Endodermal cell (in vitro differentiated cells): ENCODE results near the gene BBS9. TPM values are rescaled to one million over a fixed set of nuclear protein-coding genes. Genes with fewer than 3 reads are reported as not detected.

Experiments used
- DNase-seq: peaks from one replicate; pipeline ENCODE4 v3.0.0-alpha.2; 2017
- H3K27ac ChIP-seq: 2 replicates; pipeline ENCODE4 v1.5.1; 2013; ENCODE audit warnings: mild to moderate bottlenecking, low read depth, low read length, moderate library complexity
- H3K27me3 ChIP-seq: 2 replicates; pipeline ENCODE4 v1.6.1; 2013; ENCODE audit warnings: mild to moderate bottlenecking, low read length, moderate library complexity; ENCODE audit not compliant: insufficient read depth, control insufficient read depth, poor library complexity, severe bottlenecking
- H3K36me3 ChIP-seq: 2 replicates; pipeline ENCODE4 v1.7.0; 2013; ENCODE audit warnings: mild to moderate bottlenecking, low read length, moderate library complexity; ENCODE audit not compliant: control insufficient read depth, insufficient read depth
- H3K4me1 ChIP-seq: one replicate; pipeline ENCODE4 v1.7.0; 2013; ENCODE audit warnings: low read length; ENCODE audit not compliant: control insufficient read depth, insufficient read depth
- H3K4me3 ChIP-seq: 2 replicates; pipeline ENCODE4 v1.5.1; 2013; ENCODE audit warnings: mild to moderate bottlenecking, low read length, moderate library complexity
- H3K9ac ChIP-seq: 2 replicates; pipeline ENCODE4 v1.6.1; 2013; ENCODE audit warnings: mild to moderate bottlenecking, low read length, moderate library complexity; ENCODE audit not compliant: poor library complexity, severe bottlenecking; ENCODE audit errors: extremely low read depth
- H3K9me3 ChIP-seq: 2 replicates; pipeline ENCODE4 v1.6.1; 2013; ENCODE audit warnings: mild to moderate bottlenecking, low read length, moderate library complexity; ENCODE audit not compliant: control insufficient read depth
- H3K27ac Mint-ChIP-seq: 2 replicates; pipeline ENCODE4 v1.8.0; 2020; ENCODE audit warnings: mixed read lengths
- H3K27me3 Mint-ChIP-seq: 2 replicates; pipeline ENCODE4 v1.8.0; 2021; ENCODE audit warnings: mild to moderate bottlenecking, mixed read lengths; ENCODE audit not compliant: insufficient read depth
- H3K36me3 Mint-ChIP-seq: 2 replicates; pipeline ENCODE4 v1.8.0; 2020; ENCODE audit warnings: low read depth, mixed read lengths
- H3K4me1 Mint-ChIP-seq: 2 replicates; pipeline ENCODE4 v1.8.0; 2020; ENCODE audit warnings: mixed read lengths
- H3K4me3 Mint-ChIP-seq: 2 replicates; pipeline ENCODE4 v1.8.0; 2020; ENCODE audit warnings: mild to moderate bottlenecking, moderate library complexity, mixed read lengths
- H3K9me3 Mint-ChIP-seq: 2 replicates; pipeline ENCODE4 v1.8.0; 2020; ENCODE audit warnings: mild to moderate bottlenecking, mixed read lengths
- CTCF ChIP-seq: fragments of 200-600 bp; sonication (generic); conservative IDR thresholded peaks from 2 replicates; pipeline ENCODE4 v1.5.0; 2021; ENCODE audit warnings: antibody characterized with exemption, mild to moderate bottlenecking
- WGBS, 2 experiments: methylation state at CpG; one replicate each; pipeline versions ENCODE4 v1.1.5 to v1.1.7; 2013; ENCODE audit warnings: missing lambda C conversion rate in 2 of 2, mixed read lengths in 1 of 2; ENCODE audit not compliant: insufficient coverage in 1 of 2, insufficient read length in 1 of 2; 5-methylcytosine and 5-hydroxymethylcytosine counted together
- total RNA-seq, 2 donors: library from RNA; stranded (reverse); fragmentation: NEBNext Ultra II Directional in 1 of 2; extraction: Animal tissue kit (Norgen Biotek cat#: 25700) in 1 of 2; gene quantifications; 2 replicates in 1 of 2; 3 replicates in 1 of 2; pipeline ENCODE4 v1.2.1, GENCODE V29; 2021

The BBS9 gene
- total RNA-seq, 2 donors from 2014 or later, result 20.7 to 21.6 TPM

- H3K9me3 Mint-ChIP-seq, result no peaks in the 10 kb centered on the region
- no peaks in the 10 kb centered on the region for H3K36me3 Mint-ChIP-seq
- Histone ChIP-seq H3K4me1 (peaks cover 7% of the 10 kb centered on the region), H3K36me3 (peaks cover 1% of the 10 kb centered on the region), H3K27me3 (no peaks in the 10 kb centered on the region), H3K9ac (peak overlapping the region; percentile 25), H3K9me3 (no peaks in the 10 kb centered on the region), H3K27ac (no peak overlapping the region), H3K4me3 (peak overlapping the region; percentile 77)
- DNase-seq, result no peak
- no peak for TF ChIP-seq CTCF
- no peak overlapping the region for H3K27ac Mint-ChIP-seq
- WGBS, 2 experiments, result 53% methylated on average over 9 to 11 of the region's 11 CpGs
- peaks cover 20% of the 10 kb centered on the region for H3K27me3 Mint-ChIP-seq
- peak overlapping the region; percentile 76 for H3K4me3 Mint-ChIP-seq
- peaks cover 26% of the 10 kb centered on the region for H3K4me1 Mint-ChIP-seq
These were observed 19.6 kb upstream of the BBS9 start for GRCh38 chr7:33109758-33110238.

- peaks cover 7% of the 10 kb centered on the region for H3K4me1 ChIP-seq
- TF ChIP-seq CTCF, result no peak
- peaks cover 26% of the 10 kb centered on the region for H3K4me1 Mint-ChIP-seq
- H3K4me3 ChIP-seq, result no peak overlapping the region
- no peaks in the 10 kb centered on the region for H3K27me3 ChIP-seq
- no peaks in the 10 kb centered on the region for H3K36me3 ChIP-seq
- no peak overlapping the region for H3K9ac ChIP-seq
- H3K4me3 Mint-ChIP-seq, result no peak overlapping the region
- H3K36me3 Mint-ChIP-seq, result no peaks in the 10 kb centered on the region
- WGBS, 2 experiments, result 79 to 89% methylated on average over 1 to 3 of the region's 3 CpGs
- no peak overlapping the region for H3K27ac ChIP-seq
- DNase-seq, result no peak
- peaks cover 20% of the 10 kb centered on the region for H3K27me3 Mint-ChIP-seq
- no peak overlapping the region for H3K27ac Mint-ChIP-seq
- no peaks in the 10 kb centered on the region for H3K9me3 ChIP-seq
- no peaks in the 10 kb centered on the region for H3K9me3 Mint-ChIP-seq
These were observed 17.8 kb upstream of the BBS9 start for GRCh38 chr7:33111614-33112013.

- no peak overlapping the region for H3K27ac ChIP-seq
- H3K27me3 ChIP-seq, result no peaks in the 10 kb centered on the region
- no peak overlapping the region for H3K4me3 ChIP-seq
- no peak for DNase-seq
- TF ChIP-seq CTCF, result no peak
- Mint-ChIP-seq H3K27ac (no peak overlapping the region), H3K27me3 (peaks cover 38% of the 10 kb centered on the region), H3K4me1 (peaks cover 10% of the 10 kb centered on the region), H3K4me3 (no peak overlapping the region), H3K36me3 (peaks cover 2% of the 10 kb centered on the region), H3K9me3 (peaks cover 14% of the 10 kb centered on the region)
- no peaks in the 10 kb centered on the region for H3K36me3 ChIP-seq
- H3K9me3 ChIP-seq, result peaks cover 7% of the 10 kb centered on the region
- no peak overlapping the region for H3K9ac ChIP-seq
- peaks cover 7% of the 10 kb centered on the region for H3K4me1 ChIP-seq
These were observed 14.4 kb upstream of the BBS9 start for GRCh38 chr7:33114976-33115375.
